ENCODE data around the gene HIC2.
"Not testable (repeated sequence)": the region's sequence is repeated elsewhere in the genome, so short reads cannot be mapped to it uniquely, and the experiment has no call there.

The HIC2 gene, protein sequence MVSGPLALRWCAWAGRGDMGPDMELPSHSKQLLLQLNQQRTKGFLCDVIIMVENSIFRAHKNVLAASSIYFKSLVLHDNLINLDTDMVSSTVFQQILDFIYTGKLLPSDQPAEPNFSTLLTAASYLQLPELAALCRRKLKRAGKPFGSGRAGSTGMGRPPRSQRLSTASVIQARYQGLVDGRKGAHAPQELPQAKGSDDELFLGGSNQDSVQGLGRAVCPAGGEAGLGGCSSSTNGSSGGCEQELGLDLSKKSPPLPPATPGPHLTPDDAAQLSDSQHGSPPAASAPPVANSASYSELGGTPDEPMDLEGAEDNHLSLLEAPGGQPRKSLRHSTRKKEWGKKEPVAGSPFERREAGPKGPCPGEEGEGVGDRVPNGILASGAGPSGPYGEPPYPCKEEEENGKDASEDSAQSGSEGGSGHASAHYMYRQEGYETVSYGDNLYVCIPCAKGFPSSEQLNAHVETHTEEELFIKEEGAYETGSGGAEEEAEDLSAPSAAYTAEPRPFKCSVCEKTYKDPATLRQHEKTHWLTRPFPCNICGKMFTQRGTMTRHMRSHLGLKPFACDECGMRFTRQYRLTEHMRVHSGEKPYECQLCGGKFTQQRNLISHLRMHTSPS

DNA sequence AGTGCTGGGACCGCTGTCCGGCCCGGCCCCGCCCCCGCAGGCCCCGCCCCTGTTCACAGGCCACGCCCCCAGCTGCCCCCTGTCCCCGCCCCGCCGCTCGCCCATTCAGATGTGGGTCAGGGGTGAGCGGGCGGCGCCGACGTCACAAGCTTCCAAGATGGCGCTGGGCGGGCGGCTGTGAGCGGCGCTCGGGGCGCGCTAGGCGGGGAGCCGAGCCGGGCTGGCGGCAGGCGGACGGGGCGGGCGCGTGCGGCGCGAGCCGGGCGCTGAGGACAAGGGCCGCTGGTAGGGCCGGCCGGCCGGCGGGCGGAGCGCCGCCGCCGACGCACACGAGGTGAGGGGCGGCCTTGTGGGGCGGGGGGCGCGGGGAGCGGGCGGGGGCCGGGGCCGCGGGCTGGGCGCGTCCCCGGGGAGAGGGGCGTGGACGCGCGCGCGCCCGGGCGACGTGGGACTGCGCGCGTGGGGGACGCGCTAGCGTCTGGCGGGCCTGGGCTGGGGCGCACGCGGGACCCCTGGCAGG lies at the start of gene HIC2:
TSS of gene HIC2 (plus strand) at position 145 of the 520 bp plus-strand sequence. CDS start 25,461 bp downstream, outside the sequence.
- DNase-seq (ENCODE audit: low spot score) = not testable (repeated sequence)

DNA sequence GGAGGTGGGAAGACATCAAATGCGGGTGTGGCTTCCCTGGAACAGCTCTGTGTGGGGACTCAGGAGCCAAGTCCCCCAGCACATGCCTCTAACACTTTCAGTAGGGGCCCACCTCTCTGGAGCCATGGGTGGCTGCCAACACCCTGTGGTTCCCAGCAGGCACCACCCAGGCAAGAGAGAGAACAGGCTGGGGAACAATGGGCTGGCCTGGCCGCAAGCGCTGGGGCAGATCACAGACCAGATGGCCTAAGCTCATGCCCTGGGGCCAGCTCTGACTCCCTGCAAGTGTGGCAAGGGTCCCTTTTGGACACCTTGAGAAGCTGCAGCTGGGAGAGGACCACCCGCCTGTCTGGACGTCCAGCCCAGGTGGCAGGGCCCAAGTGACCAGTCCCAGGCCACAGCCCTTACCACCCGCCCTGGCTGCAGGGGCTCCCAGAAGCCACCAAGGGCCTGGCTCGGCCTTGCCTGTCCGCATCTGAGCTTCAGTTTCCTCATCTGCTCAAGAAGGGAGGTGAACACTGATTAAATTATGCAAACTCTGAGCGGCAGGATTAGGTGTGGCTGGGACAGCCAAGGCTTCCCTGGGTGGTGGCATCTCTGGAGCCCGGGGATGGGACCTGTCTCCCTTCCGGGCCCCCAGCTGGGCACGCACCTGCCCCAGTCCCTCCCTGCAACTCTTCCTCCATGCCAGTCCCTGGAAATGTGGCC lies 48.4 kb upstream of the HIC2 start:
- DNase-seq (ENCODE audit: low spot score) = not testable (repeated sequence)

DNA sequence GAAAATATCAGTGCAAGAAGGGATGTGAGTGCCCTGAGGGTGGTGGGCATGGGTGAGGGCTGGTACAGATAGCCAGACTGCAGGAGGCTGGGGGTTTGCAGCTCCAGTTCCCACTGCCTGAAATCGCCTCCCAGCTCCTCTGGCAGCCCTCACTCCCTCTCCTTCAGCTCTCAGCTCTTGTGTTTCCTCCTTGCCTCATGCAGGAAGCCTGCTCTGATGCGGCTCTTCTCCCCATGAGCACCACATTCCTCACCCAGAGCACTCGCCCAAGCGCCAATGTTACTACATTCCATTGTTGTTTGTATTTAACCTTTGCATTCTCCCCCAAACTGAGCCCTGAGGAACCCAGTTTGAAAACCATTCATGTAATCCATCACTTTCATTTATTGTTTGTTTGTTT lies 41.3 kb upstream of the HIC2 start:
- not testable (repeated sequence) for DNase-seq (ENCODE audit: low spot score)

DNA sequence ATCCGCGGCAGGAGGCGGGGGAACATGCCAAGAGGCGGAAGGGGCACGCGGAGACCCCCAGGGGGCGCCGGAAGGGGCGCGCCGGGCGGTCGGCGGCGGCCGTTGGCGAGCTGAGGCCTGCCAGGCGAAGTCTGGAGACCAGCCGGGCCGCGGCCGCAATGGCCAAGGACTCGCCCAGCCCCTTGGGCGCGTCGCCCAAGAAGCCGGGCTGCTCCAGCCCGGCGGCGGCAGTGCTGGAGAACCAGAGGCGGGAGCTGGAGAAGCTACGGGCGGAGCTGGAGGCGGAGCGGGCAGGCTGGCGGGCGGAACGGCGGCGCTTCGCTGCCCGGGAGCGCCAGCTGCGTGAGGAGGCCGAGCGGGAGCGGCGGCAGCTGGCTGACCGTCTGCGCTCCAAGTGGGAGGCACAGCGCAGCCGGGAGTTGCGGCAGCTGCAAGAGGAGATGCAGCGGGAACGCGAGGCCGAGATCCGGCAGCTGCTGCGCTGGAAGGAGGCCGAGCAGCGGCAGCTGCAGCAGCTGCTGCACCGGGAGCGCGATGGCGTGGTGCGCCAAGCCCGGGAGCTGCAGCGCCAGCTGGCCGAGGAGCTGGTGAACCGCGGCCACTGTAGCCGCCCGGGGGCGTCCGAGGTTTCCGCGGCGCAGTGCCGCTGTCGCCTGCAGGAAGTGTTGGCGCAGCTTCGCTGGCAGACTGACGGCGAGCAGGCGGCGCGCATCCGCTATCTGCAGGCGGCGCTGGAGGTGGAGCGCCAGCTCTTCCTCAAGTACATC lies 33.3 kb upstream of the HIC2 start, which contains the start of gene RIMBP3B:
TSS of gene RIMBP3B (plus strand) at position 51 of the 767 bp plus-strand sequence. CDS start at position 159, 108 bp downstream.
- DNase-seq (ENCODE audit: low spot score) = not testable (repeated sequence)

DNA sequence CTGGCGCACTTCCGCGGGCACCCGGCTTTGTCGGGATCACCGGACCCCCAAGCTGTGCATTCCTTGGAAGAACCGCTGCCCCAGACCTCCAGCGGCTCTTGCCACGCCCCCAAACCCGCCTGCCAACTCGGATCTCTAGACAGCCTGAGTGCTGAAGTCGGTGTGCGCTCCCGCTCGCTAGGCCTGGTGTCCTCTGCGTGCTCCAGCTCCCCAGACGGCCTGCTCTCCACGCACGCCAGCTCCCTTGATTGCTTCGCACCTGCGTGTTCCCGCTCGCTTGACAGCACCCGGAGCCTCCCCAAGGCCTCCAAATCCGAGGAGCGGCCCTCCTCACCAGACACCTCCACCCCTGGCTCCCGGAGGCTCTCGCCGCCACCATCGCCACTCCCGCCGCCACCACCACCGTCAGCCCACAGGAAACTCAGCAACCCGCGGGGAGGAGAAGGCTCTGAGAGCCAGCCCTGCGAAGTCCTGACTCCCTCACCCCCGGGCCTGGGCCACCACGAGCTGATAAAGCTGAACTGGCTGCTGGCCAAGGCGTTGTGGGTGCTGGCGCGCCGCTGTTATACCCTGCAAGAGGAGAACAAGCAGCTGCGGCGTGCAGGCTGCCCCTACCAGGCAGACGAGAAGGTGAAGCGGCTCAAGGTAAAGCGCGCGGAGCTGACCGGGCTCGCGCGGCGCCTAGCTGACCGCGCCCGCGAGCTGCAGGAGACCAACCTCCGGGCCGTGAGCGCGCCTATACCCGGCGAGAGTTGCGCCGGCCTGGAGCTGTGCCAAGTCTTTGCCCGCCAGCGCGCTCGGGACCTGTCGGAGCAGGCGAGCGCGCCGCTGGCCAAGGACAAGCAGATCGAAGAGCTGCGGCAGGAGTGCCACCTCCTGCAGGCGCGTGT lies 32.5 kb upstream of the HIC2 start:
- not testable (repeated sequence) for DNase-seq (ENCODE audit: low spot score)

DNA sequence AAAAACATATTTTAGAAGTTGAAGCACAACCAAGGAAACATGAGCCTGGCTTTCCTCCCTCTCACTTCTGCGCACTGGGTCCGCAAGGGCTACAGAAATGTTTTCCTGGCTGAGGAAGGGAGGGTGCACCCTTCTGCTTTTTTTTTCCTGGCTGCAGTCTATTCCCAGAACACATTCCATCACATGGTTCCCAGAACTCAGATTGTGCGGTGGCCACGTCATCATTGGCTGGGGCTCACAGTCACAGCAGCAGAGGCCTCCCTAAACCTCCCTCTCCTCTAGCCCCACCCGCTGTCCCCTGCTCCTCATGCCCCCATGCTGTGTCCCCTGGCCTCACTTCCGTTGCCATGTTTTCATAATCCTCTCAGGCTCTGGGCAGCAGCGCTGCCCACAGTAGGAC lies 27.7 kb upstream of the HIC2 start:
- DNase-seq (ENCODE audit: low spot score) = not testable (repeated sequence)

DNA sequence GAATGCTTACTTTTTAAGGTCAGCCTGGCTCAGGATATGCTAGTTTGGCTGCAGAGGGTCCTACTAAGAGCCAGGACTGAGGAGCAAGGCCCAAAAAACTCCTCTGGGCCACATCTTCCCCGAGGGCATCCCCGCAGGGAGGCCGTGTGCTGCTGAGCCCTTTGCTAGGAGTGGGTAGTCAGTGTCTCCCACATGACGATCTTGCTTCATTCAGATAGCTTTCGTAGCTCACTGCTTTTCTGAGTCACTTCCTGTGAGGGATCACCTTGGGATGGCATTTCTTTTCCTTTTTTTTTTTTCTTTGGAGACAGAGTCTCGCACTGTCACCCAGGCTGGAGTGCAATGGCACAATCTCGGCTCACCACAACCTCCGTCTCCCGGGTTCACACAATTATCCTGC lies 27.2 kb upstream of the HIC2 start:
- not testable (repeated sequence) for DNase-seq (ENCODE audit: low spot score)

DNA sequence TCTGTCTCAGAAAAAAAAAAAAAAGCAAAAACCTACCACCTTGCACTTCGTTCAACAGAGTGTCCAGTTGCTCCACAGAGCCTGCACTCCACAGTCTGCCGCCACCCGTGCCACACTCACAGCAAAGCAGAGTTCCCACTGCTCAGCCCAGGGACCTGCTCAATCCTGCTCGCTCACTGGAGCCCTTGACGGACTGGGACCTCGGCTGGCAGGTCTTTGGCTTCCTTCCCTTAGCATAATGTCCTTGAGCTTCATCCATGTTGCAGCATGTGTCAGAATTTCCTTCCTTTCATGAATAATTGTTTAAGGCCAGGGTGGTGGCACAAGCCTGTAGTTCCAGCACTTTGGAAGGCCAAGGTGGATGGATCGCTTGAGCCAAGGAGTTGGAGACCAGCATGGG lies 22.6 kb upstream of the HIC2 start:
- DNase-seq (ENCODE audit: low spot score) = not testable (repeated sequence)

DNA sequence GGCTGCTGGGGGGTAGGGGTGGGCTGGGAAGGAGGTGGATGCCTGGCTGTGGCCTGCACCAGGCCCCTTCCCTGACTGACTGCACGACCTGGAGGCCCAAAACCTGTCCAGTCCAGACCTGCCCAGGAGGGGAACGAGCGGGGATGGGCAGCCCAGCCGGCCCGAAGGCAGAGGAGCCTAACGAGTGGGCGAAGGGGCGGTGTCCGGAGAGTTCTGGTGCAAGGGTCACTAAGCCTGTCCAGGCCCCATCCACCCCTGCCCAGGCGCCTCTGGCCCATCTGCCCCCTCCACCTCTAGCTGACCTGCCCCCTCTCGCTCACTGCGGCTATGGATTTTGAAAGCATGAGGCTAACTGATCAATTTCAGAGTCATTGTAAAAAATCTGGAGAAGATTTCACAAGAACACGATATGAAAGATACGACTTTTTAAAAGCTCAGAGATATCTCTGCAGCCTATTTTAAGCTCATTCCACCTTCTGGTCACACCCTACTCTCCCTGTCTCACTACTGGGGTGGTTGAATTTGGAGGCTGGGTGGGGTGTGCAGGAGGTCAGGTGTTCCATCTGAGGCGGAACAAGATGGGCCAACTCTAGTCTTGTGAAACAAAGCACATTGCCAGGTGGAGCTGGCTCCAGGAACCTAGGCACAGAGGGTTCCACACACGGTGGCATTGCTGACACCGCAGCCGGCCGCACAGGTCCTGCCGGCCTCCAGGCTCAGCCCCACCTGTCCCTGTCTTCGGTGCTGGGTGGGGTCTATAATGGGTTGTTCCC lies 15.8 kb upstream of the HIC2 start:
- DNase-seq (ENCODE audit: low spot score) = not testable (repeated sequence)

DNA sequence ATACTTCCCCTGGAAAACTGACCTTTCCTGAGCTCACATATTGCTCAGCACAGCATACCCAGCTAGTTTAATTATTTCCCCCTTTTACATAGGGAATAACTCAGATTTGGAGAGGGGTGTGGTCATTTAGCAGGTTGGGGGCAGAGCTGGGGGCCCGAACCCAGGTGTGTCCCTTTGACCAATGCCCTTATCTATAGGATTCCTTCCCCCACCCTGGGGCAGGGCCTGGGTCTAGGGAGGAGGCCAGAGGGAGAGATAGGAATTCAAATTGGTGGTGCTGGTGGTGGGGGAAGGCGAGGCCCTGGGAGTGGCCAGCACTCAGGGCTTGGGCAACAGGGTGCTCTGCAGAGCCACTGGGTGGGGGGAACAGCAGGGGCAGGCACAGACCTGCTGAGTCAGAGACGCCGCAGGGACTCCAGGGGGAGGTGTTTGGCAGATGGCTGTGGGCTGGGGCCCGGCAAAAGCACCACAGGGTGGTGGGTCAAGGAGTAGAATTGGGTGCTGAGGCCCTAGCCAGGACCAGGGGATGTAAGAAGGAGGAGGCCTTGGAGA lies 14.3 kb upstream of the HIC2 start:
- not testable (repeated sequence) for DNase-seq (ENCODE audit: low spot score)

DNA sequence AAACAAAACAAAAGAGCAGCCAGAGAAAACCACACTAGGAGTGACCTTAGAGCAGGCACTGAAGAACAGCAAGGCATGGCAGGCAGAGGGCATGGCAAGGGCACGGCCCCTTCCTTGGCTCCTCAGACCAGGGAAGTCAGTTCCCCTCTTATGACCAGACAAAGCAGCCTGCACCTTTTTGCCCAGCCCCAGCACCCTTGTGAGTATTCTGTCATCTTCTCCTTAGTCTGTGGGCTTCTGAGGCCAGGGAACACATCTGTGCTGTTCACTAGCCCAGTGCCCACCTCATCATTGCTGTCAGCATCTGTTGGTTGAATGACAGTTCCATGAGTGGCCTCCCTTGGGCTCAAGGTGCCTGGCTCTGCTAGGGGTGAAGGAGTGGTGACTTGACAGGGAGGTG lies 10.0 kb upstream of the HIC2 start:
- not testable (repeated sequence) for DNase-seq (ENCODE audit: low spot score)

DNA sequence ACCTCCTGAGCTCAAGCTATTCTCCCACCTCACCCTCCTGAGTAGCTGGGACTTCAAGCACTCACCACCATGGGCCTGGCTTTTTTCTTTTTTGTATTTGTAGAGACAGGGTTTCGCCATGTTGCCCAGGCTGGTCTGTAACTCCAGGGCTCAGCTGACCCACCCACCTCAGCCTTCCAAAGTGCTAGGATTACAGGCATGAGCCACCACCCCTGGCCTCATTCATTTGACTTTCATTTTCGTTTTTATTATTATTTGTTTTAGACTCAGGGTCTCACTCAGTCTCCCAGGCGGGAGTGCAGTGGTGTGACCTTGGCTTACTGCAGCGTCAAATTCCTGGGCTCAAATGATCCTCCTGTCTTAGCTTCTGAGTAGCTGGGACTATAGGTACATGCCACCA lies 9.4 kb upstream of the HIC2 start:
- not testable (repeated sequence) for DNase-seq (ENCODE audit: low spot score)

DNA sequence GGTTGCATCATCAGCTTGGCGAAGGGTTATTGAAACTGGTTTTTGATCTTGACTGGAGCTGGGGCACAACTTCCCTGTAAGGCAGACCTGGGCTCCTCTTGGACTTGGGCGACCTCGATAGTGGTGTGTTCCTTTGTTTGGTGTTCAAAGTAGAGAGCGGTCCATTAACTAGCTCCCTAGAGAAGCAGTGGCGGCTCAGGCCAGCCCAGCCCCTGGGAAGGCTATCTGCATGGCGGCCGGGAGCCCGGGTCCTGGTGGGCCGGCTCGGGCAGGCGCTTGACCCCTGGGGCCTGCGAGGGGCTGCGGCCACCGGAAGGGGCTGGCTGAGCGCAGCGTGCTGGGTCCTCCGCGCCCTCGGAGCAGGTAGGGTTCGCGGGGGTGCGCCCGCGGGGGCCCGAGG lies 796 bp upstream of the HIC2 start:
- DNase-seq (ENCODE audit: low spot score) = not testable (repeated sequence)

DNA sequence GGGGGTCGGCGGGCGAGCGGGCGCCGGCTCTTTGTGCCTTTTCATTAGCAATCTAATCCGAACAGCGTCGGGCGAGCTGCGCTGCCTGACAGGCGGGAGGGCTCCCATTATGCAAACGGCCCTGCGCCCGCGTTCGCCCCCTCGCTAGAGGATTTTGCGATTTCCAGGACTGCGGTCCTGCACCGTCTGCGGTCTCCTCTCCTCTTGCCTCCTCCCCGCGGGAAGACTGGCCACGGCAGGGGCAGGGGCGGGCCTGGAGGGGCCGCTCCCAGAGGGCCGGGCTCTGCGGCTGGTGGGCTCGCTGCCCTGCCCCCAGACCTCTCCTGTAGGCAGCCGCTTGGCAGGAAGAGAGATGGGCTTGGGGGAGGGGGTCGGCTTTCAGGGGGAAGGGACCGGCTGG lies 682 bp downstream of the HIC2 start:
- not testable (repeated sequence) for DNase-seq (ENCODE audit: low spot score)

DNA sequence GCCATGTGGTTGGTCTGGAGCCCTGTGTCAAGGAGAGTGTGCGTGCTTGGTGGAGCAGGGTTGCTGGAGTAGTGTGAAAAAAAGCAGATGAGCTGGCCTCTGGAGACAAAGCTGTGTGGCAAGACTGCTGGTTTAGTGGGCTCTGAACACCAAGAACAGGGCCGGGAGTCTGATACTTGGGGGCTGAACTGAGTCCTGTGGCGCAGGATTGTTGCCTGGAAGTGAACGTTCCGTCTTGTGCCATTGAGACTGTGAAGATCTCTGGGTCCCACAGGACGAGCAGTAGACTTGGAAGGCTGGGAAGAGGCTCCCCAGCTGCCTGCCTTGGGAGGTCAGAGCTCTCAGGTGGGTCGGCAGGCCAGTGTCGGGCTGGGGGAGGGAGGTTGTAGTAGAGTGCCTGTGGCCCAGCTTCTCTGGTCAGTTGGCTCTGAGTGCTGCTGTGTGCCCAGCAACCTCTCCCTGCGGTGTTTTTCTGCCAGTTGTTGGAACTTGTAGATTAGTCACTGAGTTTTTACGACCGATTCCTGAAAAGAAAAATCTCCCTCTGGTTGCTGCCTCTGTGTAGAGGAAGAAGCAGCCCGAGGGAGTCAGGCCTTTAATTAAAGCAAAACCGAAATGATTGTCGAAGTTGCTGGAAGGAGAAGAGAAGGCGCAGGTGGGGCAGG lies 1.9 kb downstream of the HIC2 start:
- DNase-seq (ENCODE audit: low spot score) = not testable (repeated sequence)

DNA sequence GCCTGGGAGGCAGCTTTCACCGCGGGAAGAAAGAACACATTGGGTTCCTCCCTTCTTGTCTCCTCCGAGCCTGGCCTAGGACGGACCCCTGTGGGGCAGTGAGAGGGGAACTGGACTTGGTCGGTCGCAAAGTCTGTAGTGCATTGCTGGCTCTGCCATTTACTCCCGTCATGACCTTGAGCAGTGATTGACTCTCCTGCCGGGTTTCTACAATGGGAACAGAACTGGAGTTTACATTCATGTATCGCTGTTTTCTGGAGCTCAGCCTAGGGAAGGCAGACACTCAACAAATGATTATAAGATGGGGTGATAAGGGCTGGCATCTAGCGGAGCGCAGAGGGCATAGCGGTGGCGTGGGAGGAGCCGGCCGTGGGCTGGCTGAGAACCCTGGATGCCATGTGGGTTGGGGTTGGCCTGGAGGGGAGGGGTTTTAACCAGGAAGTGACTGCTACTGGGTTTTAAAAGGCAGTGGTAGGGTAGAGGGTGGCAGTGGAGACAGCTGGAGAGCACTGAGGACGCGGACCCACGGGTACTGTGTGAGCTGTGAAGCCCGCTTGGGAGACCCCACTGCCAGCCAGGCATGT lies 3.1 kb downstream of the HIC2 start:
- not testable (repeated sequence) for DNase-seq (ENCODE audit: low spot score)

DNA sequence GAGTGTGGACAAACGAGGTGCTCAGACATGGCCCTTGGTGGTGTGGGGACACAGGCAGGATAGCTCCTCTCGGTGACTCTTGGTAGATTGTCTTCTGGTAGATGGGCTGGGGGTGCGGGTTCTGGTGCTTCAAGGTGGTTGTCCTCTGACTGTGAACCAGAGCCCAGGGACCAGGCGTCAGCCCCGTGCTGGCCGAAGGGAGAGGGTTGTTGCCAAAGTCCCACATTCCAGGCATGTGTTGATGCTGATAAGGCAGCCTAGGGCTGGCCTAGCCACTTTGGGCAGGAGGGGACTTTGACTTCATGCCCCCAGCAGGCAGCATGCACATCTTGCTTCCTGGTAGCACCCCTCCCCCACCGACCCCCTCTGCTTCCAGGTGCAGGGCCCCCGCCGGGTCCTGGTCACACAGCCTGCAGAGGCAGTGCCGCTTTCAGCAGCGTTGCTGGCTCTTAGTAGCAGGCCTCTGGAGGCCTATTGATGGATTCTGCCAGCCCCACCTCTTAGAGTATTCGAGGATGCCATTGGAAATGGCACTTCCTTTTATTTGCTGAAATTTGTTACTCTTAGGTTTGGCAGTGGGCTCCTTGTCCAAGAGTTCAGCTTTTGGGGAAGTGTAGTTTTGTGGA lies 7.0 kb downstream of the HIC2 start:
- not testable (repeated sequence) for DNase-seq (ENCODE audit: low spot score)

Measured in hematopoietic multipotent progenitor cell treated with erythropoietin and hydrocortisone succinate and interleukin-3 and kit ligand, for 17 days (in vitro differentiated cells).